HCT116 (cell line): ENCODE results near the gene RFPL3.

Source experiments
- CTCF ChIP-seq, 3 experiments: fragments of 200-600 bp in 1 of 3; sonication (generic) in 1 of 3; IDR thresholded peaks in 2 of 3; conservative IDR thresholded peaks in 1 of 3; 2 replicates each; pipeline ENCODE4 v1.5.1; 2012 to 2017; ENCODE audit warnings: low read depth in 2 of 3, low read length in 2 of 3, antibody characterized with exemption in 1 of 3, borderline replicate concordance in 1 of 3, control low read depth in 1 of 3, mild to moderate bottlenecking in 1 of 3, mixed read lengths in 1 of 3, mixed run types in 1 of 3, moderate library complexity in 1 of 3; ENCODE audit not compliant: insufficient read depth in 1 of 3
- EZH2 ChIP-seq: fragments of 200-600 bp; sonication (generic); IDR thresholded peaks from 2 replicates; pipeline ENCODE4 v1.6.1; 2017; ENCODE audit warnings: antibody characterized with exemption, mixed run types
- REST ChIP-seq: IDR thresholded peaks from 2 replicates; pipeline ENCODE4 v1.6.1; 2012; ENCODE audit warnings: low read depth
- TCF7L2 ChIP-seq: IDR thresholded peaks from 2 replicates; pipeline ENCODE4 v1.7.0; 2011; ENCODE audit warnings: borderline replicate concordance, inconsistent platforms; ENCODE audit not compliant: insufficient read depth, insufficient read length; ENCODE audit errors: extremely low read depth

- TF ChIP-seq REST: no peak
- TF ChIP-seq TCF7L2: no peak
- no peak for TF ChIP-seq CTCF (IDR thresholded peaks at IDR 0.05 in 2 of 3, conservative IDR thresholded peaks at IDR 0.05 in 1 of 3; ENCODE audit: borderline replicate concordance in 1 of 3, insufficient read depth in 1 of 3, low read depth in 2 of 3, low read length in 2 of 3)
- no peak for TF ChIP-seq EZH2
Observed at GRCh38 chr22:32308934-32309333, 48.7 kb upstream of the RFPL3 start.
